Panc1 (cell line): ENCODE data around the gene CYFIP2. TPM values are rescaled to one million over a fixed set of nuclear protein-coding genes. Genes with fewer than 3 reads are reported as not detected.

Experiments
- ATAC-seq: fragments of 200-7000 bp; cut with Tn5 transposase; 2 replicates; pipeline ENCODE4 v1.9.1; 2020; ENCODE audit warnings: mild to moderate bottlenecking, moderate library complexity
- BruUV-seq: library from RNA; stranded (reverse); fragments of 400-500 nt; replicated peaks from 2 replicates; lab custom pipeline; 2021; lab: Mats Ljungman, UMichigan
- CTCF ChIA-PET: fragments of 300-600 bp; sonication (Branson Sonifier 250); formaldehyde crosslinking; loops from one replicate; lab custom pipeline; 2022; ENCODE audit warnings: antibody characterized with exemption; lab: Charles Lee
- POLR2A ChIA-PET: fragments of 300-600 bp; sonication (Branson Sonifier 250); formaldehyde crosslinking; loops from one replicate; lab custom pipeline; 2022; ENCODE audit warnings: antibody characterized with exemption; lab: Charles Lee
- DNase-seq: peaks from one replicate; pipeline ENCODE4 v3.0.0-alpha.2; 2010; ENCODE audit warnings: low read depth, low spot score
- H3K27ac ChIP-seq: 2 replicates; pipeline ENCODE4 v1.5.1; 2011; ENCODE audit warnings: mild to moderate bottlenecking, low read length, inconsistent platforms
- H3K27me3 ChIP-seq: fragments of 200-500 bp; sonication (Bioruptor generic); 2 replicates; pipeline ENCODE4 v1.6.0; 2014; ENCODE audit warnings: low read length, inconsistent platforms; ENCODE audit not compliant: control insufficient read depth, insufficient read depth
- H3K36me3 ChIP-seq: fragments of 200-500 bp; sonication (Bioruptor generic); 2 replicates; pipeline ENCODE4 v1.5.1; 2014; ENCODE audit warnings: inconsistent platforms, mild to moderate bottlenecking, low read length, moderate library complexity; ENCODE audit not compliant: control insufficient read depth, insufficient read depth
- H3K4me1 ChIP-seq: 2 replicates; pipeline ENCODE4 v1.5.1; 2011; ENCODE audit warnings: inconsistent platforms, mild to moderate bottlenecking, low read length, moderate library complexity; ENCODE audit not compliant: control insufficient read depth, insufficient read depth
- H3K4me3 ChIP-seq, 2 experiments: 2 replicates each; pipeline ENCODE4 v1.5.1; 2011 to 2012; ENCODE audit warnings: low read depth in 2 of 2, low read length in 2 of 2, mild to moderate bottlenecking in 2 of 2, inconsistent platforms in 1 of 2, moderate library complexity in 1 of 2
- H3K9me3 ChIP-seq: fragments of 200-500 bp; sonication (Bioruptor generic); 2 replicates; pipeline ENCODE4 v1.5.1; 2014; ENCODE audit warnings: low read depth, mild to moderate bottlenecking, inconsistent platforms, low read length, moderate library complexity; ENCODE audit not compliant: control insufficient read depth, insufficient read depth
- POLR2AphosphoS5 ChIP-seq: IDR thresholded peaks from 2 replicates; pipeline ENCODE4 v1.6.1; 2012; ENCODE audit warnings: mild to moderate bottlenecking, low read depth, low read length, moderate library complexity
- SIN3A ChIP-seq: IDR thresholded peaks from 2 replicates; pipeline ENCODE4 v1.6.1; 2012; ENCODE audit warnings: low read depth, mild to moderate bottlenecking, low read length, moderate library complexity, borderline replicate concordance; ENCODE audit not compliant: insufficient read depth
- TCF7L2 ChIP-seq: IDR thresholded peaks from 2 replicates; pipeline ENCODE4 v1.6.1; 2011; ENCODE audit warnings: mild to moderate bottlenecking, low read depth, low read length, inconsistent platforms
- in situ Hi-C: cut with HindIII; loops from 2 replicates; pipeline ENCODE4 v1.10.0; 2016; ENCODE audit warnings: low sequenced_read_pairs, low pct_unique_long_range_greater_than_20kb
- intact Hi-C: fragments of 100-400 bp; cut with micrococcal nuclease; formaldehyde crosslinking; loops from one replicate; pipeline ENCODE4 v1.10.0; 2022; ENCODE audit not compliant: unreplicated experiment
- total RNA-seq: library from RNA; stranded (reverse); gene quantifications from one replicate; pipeline ENCODE4 v1.2.1, GENCODE V29; 2021; ENCODE audit not compliant: unreplicated experiment
- TF ChIP-seq, protein P1 (sequence below): fragments of 450-650 bp; IDR thresholded peaks from 2 replicates; pipeline ENCODE4 v1.5.1; 2017; ENCODE audit warnings: mild to moderate bottlenecking
- TF ChIP-seq, protein P2 (sequence below), 2 experiments: IDR thresholded peaks; 2 replicates each; pipeline ENCODE4 v1.6.1; 2011 to 2012; ENCODE audit warnings: low read depth in 2 of 2, control low read depth in 1 of 2, low read length in 1 of 2, mild to moderate bottlenecking in 1 of 2, moderate library complexity in 1 of 2; ENCODE audit not compliant: insufficient read depth in 1 of 2

Gene CYFIP2
- total RNA-seq, 1 experiment from 2014 or later = 0.80 TPM

DNA sequence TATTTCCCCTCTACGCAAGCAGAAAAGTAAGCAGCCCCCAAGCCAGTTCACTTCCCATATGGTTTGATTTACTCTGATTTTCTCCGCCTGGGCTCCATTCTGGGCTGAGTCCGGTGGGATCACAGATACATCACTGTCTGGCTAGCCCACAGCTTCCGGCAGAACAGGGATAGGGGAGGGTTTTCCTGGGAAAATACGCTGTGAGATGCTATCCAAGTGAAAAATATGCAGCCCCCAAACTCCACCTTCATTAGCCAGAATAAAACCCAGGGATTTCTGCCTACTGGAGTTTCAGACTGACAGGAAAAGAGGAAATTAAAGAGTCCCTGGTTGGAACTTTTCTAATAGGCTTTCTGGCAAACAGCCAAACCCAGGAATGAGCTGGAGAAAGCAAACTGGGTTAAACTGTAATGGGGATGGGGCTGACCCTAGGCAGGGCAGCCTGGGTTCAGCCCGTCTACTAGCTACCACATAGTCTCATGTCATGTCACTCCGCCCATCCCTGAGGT, 177.2 kb downstream of the CYFIP2 start:
- DNase-seq = no peak
- Histone ChIP-seq H3K4me1 (no peaks in the 10 kb centered on the region), H3K27ac (no peak overlapping the region), H3K9me3 (no peaks in the 10 kb centered on the region), H3K36me3 (no peaks in the 10 kb centered on the region), H3K4me3 (no peak overlapping the region), H3K27me3 (no peaks in the 10 kb centered on the region)
- POLR2A ChIA-PET = no interaction called here
- ATAC-seq = no peak
- intact Hi-C loops (no loop called here), in situ Hi-C loops (no loop called here)
- CTCF ChIA-PET = no interaction called here
- TF ChIP-seq SIN3A (no peak), POLR2AphosphoS5 (no peak), TCF7L2 (no peak)
- TF ChIP-seq, protein P1, sequence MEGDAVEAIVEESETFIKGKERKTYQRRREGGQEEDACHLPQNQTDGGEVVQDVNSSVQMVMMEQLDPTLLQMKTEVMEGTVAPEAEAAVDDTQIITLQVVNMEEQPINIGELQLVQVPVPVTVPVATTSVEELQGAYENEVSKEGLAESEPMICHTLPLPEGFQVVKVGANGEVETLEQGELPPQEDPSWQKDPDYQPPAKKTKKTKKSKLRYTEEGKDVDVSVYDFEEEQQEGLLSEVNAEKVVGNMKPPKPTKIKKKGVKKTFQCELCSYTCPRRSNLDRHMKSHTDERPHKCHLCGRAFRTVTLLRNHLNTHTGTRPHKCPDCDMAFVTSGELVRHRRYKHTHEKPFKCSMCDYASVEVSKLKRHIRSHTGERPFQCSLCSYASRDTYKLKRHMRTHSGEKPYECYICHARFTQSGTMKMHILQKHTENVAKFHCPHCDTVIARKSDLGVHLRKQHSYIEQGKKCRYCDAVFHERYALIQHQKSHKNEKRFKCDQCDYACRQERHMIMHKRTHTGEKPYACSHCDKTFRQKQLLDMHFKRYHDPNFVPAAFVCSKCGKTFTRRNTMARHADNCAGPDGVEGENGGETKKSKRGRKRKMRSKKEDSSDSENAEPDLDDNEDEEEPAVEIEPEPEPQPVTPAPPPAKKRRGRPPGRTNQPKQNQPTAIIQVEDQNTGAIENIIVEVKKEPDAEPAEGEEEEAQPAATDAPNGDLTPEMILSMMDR = no peak
- TF ChIP-seq, protein P2, sequence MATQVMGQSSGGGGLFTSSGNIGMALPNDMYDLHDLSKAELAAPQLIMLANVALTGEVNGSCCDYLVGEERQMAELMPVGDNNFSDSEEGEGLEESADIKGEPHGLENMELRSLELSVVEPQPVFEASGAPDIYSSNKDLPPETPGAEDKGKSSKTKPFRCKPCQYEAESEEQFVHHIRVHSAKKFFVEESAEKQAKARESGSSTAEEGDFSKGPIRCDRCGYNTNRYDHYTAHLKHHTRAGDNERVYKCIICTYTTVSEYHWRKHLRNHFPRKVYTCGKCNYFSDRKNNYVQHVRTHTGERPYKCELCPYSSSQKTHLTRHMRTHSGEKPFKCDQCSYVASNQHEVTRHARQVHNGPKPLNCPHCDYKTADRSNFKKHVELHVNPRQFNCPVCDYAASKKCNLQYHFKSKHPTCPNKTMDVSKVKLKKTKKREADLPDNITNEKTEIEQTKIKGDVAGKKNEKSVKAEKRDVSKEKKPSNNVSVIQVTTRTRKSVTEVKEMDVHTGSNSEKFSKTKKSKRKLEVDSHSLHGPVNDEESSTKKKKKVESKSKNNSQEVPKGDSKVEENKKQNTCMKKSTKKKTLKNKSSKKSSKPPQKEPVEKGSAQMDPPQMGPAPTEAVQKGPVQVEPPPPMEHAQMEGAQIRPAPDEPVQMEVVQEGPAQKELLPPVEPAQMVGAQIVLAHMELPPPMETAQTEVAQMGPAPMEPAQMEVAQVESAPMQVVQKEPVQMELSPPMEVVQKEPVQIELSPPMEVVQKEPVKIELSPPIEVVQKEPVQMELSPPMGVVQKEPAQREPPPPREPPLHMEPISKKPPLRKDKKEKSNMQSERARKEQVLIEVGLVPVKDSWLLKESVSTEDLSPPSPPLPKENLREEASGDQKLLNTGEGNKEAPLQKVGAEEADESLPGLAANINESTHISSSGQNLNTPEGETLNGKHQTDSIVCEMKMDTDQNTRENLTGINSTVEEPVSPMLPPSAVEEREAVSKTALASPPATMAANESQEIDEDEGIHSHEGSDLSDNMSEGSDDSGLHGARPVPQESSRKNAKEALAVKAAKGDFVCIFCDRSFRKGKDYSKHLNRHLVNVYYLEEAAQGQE (IDR thresholded peaks at IDR 0.05; ENCODE audit: insufficient read depth in 1 of 2, low read depth in 2 of 2, low read length in 1 of 2) = no peak
- no TSS peak for BruUV-seq

DNA sequence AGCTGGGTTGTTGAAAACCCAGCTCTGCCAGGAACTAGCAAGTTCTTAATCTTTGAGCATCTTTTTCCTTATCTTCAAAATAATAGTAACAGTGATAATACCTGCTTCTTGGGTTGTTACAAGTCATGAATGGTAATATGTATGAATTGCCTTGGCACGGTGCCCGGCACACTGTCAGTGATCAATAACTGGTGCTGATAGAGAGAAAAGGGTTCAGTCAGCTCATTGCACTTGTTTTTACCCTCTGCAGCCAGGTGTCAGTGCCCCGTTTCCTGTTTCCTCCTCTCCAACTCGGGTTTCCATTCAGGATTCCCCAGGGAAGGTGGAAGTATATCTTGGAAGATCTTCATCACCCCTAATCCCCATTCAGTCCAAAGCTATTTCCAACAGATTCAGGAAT, 178.3 kb downstream of the CYFIP2 start:
- H3K27ac ChIP-seq = no peak overlapping the region
- BruUV-seq = no TSS peak
- TF ChIP-seq, protein P2 (IDR thresholded peaks at IDR 0.05; ENCODE audit: insufficient read depth in 1 of 2, low read depth in 2 of 2, low read length in 1 of 2) = no peak
- TF ChIP-seq, protein P1 = no peak
- TF ChIP-seq SIN3A (no peak), POLR2AphosphoS5 (no peak), TCF7L2 (no peak)
- intact Hi-C loops (no loop called here), in situ Hi-C loops (no loop called here)
- POLR2A ChIA-PET = no interaction called here
- H3K36me3 ChIP-seq = no peaks in the 10 kb centered on the region
- H3K27me3 ChIP-seq = 0 out of 2 replicates have a peak, but pooled peaks cover 2% of the 10 kb centered on the region
- no peak overlapping the region for H3K4me3 ChIP-seq
- no peaks in the 10 kb centered on the region for H3K4me1 ChIP-seq
- no peaks in the 10 kb centered on the region for H3K9me3 ChIP-seq
- no peak for DNase-seq
- no peak for ATAC-seq
- CTCF ChIA-PET = no interaction called here
